Rectal smooth muscle tissue (tissue), 1 donor: ENCODE measurements around the gene PTPRM.

ENCODE experiments used
- H3K27ac ChIP-seq: one replicate; pipeline ENCODE4 v1.7.0; 2013; ENCODE audit warnings: low read depth, low read length, inconsistent platforms
- H3K27me3 ChIP-seq: one replicate; pipeline ENCODE4 v1.7.0; 2013; ENCODE audit warnings: low read length; ENCODE audit not compliant: control insufficient read depth, insufficient read depth
- H3K36me3 ChIP-seq: one replicate; pipeline ENCODE4 v1.7.0; 2013; ENCODE audit warnings: low read length; ENCODE audit not compliant: control insufficient read depth, insufficient read depth
- H3K4me1 ChIP-seq: one replicate; pipeline ENCODE4 v1.7.0; 2013; ENCODE audit warnings: low read length; ENCODE audit not compliant: control insufficient read depth, insufficient read depth
- H3K4me3 ChIP-seq: one replicate; pipeline ENCODE4 v1.7.0; 2013; ENCODE audit warnings: low read length
- H3K9ac ChIP-seq: one replicate; pipeline ENCODE4 v1.7.0; 2013; ENCODE audit warnings: low read length

PTPRM gene

GRCh38 chr18:7572822-7573221 is 5.7 kb downstream of the PTPRM start:
- Histone ChIP-seq H3K4me1 (peaks cover 9% of the 10 kb centered on the region), H3K4me3 (no peak overlapping the region), H3K9ac (no peak overlapping the region), H3K27me3 (no peaks in the 10 kb centered on the region), H3K36me3 (no peaks in the 10 kb centered on the region), H3K27ac (no peak overlapping the region)

- Histone ChIP-seq H3K27me3 (no peaks in the 10 kb centered on the region), H3K4me3 (no peak overlapping the region), H3K4me1 (peaks cover 4% of the 10 kb centered on the region), H3K36me3 (no peaks in the 10 kb centered on the region), H3K9ac (no peak overlapping the region), H3K27ac (no peak overlapping the region)
These were observed 8.4 kb downstream of the PTPRM start for GRCh38 chr18:7575465-7576028.

- Histone ChIP-seq H3K4me3 (no peak overlapping the region), H3K4me1 (peaks cover 4% of the 10 kb centered on the region), H3K36me3 (no peaks in the 10 kb centered on the region), H3K9ac (no peak overlapping the region), H3K27me3 (no peaks in the 10 kb centered on the region), H3K27ac (no peak overlapping the region)
These were observed 9.0 kb downstream of the PTPRM start for GRCh38 chr18:7576077-7576476.

GRCh38 chr18:7576685-7577084 is 9.6 kb downstream of the PTPRM start:
- H3K4me1 ChIP-seq = peaks cover 4% of the 10 kb centered on the region
- H3K27me3 ChIP-seq = no peaks in the 10 kb centered on the region
- no peak overlapping the region for H3K27ac ChIP-seq

GRCh38 chr18:7577706-7578105 is 10.6 kb downstream of the PTPRM start:
- Histone ChIP-seq H3K9ac (no peak overlapping the region), H3K4me1 (no peaks in the 10 kb centered on the region), H3K27me3 (no peaks in the 10 kb centered on the region)

More at GRCh38 chr18:7576685-7577084, 9.6 kb downstream of the PTPRM start:
- Histone ChIP-seq H3K4me3 (no peak overlapping the region), H3K36me3 (no peaks in the 10 kb centered on the region), H3K9ac (no peak overlapping the region)

GRCh38 chr18:7579176-7579917 is 12.2 kb downstream of the PTPRM start:
- no peaks in the 10 kb centered on the region for H3K4me1 ChIP-seq
- no peaks in the 10 kb centered on the region for H3K36me3 ChIP-seq
- H3K27me3 ChIP-seq = no peaks in the 10 kb centered on the region
- H3K4me3 ChIP-seq = no peak overlapping the region
- H3K9ac ChIP-seq = no peak overlapping the region
- H3K27ac ChIP-seq = no peak overlapping the region

More at GRCh38 chr18:7577706-7578105, 10.6 kb downstream of the PTPRM start:
- no peaks in the 10 kb centered on the region for H3K36me3 ChIP-seq
- H3K4me3 ChIP-seq = no peak overlapping the region
- no peak overlapping the region for H3K27ac ChIP-seq

GRCh38 chr18:7579918-7580542 is 12.9 kb downstream of the PTPRM start:
- peaks cover 3% of the 10 kb centered on the region for H3K4me1 ChIP-seq
- H3K9ac ChIP-seq = no peak overlapping the region
- H3K27me3 ChIP-seq = no peaks in the 10 kb centered on the region
- no peak overlapping the region for H3K27ac ChIP-seq
- no peak overlapping the region for H3K4me3 ChIP-seq
- H3K36me3 ChIP-seq = no peaks in the 10 kb centered on the region

- H3K4me3 ChIP-seq = no peak overlapping the region
- no peaks in the 10 kb centered on the region for H3K36me3 ChIP-seq
- H3K27me3 ChIP-seq = no peaks in the 10 kb centered on the region
- H3K27ac ChIP-seq = no peak overlapping the region
- no peak overlapping the region for H3K9ac ChIP-seq
- peaks cover 10% of the 10 kb centered on the region for H3K4me1 ChIP-seq
These were observed 17.6 kb downstream of the PTPRM start for GRCh38 chr18:7584646-7585275.

GRCh38 chr18:7585276-7585670 is 18.2 kb downstream of the PTPRM start:
- Histone ChIP-seq H3K4me1 (peaks cover 10% of the 10 kb centered on the region), H3K27me3 (no peaks in the 10 kb centered on the region), H3K27ac (no peak overlapping the region), H3K4me3 (no peak overlapping the region), H3K36me3 (no peaks in the 10 kb centered on the region), H3K9ac (no peak overlapping the region)

GRCh38 chr18:7586379-7586778 is 19.3 kb downstream of the PTPRM start:
- Histone ChIP-seq H3K4me1 (peaks cover 10% of the 10 kb centered on the region), H3K4me3 (no peak overlapping the region), H3K27ac (no peak overlapping the region), H3K9ac (no peak overlapping the region), H3K36me3 (no peaks in the 10 kb centered on the region), H3K27me3 (no peaks in the 10 kb centered on the region)

- Histone ChIP-seq H3K27me3 (no peaks in the 10 kb centered on the region), H3K9ac (no peak overlapping the region), H3K4me1 (peaks cover 6% of the 10 kb centered on the region), H3K36me3 (no peaks in the 10 kb centered on the region), H3K4me3 (no peak overlapping the region), H3K27ac (no peak overlapping the region)
These were observed 23.9 kb downstream of the PTPRM start for GRCh38 chr18:7590826-7591560.
